HG02852 (cell line): ENCODE data around the gene FGF14.
"Not testable (repeated sequence)": the region's sequence is repeated elsewhere in the genome, so short reads cannot be mapped to it uniquely, and the experiment has no call there.

Experiments
- ATAC-seq: cut with Tn5 transposase; IDR thresholded peaks from one replicate; pipeline ENCODE4 v1.9.1; 2021; ENCODE audit warnings: mild to moderate bottlenecking, moderate library complexity; ENCODE audit not compliant: unreplicated experiment

The FGF14 gene

DNA sequence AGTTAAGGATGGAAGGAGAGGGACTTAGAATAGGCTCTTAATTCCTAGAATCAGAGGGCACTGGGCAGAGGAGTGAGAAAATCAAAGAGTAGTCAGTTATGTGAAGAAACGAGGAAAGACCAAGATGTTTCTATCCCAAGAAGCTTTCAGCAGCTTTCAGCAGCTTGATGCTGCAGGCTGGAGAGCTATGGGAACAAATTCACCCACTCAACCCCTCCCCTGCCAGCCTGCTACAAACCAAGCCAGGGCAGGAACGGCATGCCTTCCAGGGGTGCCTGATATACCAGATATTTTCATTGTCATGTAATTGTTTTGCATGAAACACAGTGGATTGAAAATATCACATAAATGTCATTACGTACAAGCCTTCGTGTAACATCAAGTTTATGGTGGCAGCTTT, 262.2 kb downstream of the FGF14 start:
- no peak for ATAC-seq

DNA sequence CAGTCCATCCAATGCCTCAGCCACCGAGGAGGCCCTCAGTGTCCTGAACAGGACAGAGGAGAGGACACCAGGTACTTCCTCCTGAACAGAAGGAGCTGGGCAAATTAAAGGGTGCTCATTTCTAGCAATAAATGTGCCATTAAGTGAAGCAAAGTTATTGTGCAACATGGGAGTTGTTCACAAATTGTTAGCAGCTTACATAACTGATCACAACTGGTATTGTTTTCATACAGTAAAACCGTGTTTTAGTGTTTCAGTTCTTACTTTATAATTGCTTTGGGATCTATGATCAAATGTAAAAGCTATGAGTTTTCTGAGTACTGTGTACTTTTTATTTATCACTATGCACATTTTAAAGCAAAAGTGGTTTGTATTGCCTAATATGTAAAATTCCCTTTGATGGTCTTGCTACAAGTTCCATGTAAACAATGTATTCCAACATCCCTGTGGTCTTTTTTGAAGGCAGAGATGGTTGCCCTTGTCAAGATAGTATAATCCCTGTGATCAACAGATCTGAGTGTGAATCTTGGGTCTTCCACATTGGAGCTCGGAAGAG, 263.1 kb downstream of the FGF14 start:
- ATAC-seq: no peak

DNA sequence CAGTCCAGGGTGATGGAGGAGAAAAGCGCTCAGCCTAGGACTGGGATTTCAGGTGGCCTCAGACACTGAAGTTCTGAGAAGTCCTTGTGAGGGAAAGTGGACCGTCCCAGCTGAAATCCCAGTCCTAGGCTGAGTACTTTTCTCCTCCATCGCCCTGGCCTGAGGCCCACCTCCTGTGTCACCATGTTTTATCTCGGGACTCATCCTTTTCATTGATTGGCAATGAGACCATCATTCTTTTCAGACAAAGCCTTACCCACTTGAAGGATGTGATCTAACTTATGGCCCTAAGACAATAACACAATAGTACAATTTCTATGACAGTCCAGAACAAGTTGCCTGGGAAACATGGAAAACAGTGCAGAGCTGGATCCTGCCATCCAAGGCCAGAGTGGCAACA, 263.9 kb downstream of the FGF14 start:
- ATAC-seq: not testable (repeated sequence)

DNA sequence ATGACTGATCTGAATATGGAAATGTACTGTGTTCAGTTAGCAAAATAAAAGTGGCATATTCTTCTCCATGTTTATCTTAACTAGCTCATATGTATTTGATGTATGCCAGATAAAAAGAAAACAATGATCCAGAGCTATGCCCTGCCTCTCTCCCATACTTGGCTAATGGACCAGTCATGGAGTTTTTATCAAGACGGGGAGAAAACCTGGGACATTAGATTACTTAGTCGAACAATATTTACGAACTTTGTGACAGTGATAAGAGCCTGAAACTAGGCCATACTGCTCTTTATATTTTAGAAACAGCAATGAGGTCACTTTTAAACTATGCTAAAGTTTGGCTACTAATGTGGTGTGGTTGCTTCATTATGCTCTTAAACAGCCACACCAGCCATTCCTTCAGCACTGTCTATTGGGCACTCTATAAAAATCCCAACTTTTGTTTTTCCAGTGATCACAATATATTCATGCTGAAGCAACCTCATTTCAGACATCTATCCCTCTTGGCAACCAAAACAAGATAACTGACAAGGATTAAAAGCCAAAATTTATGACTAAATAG, 265.0 kb downstream of the FGF14 start:
- ATAC-seq: no peak

- ATAC-seq: no peak
Observed at GRCh38 chr13:102132777-102133295, 269.0 kb downstream of the FGF14 start.

GRCh38 chr13:102131246-102131645, 270.6 kb downstream of the FGF14 start:
- ATAC-seq: no peak

- peak; percentile 87 for ATAC-seq
Observed at GRCh38 chr13:102128216-102128810, 273.5 kb downstream of the FGF14 start.

DNA sequence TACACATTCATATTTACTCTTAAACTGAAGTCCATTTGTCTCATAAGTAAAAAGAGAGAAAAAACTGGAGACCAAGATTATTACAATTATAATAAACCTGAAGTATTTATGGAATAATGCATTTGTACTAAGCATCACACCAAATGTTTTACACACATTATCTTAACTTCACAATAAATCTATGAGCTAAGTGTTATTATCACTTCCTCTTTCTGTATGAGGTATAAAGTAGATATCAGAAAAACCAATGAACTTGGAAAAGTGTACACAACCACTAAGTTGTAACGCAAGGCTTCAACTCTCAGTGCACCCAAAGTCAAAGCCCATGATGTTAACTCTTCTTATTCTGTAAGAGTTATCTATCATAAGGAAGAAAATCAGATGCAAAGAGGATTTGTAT, 274.7 kb downstream of the FGF14 start:
- ATAC-seq: no peak

DNA sequence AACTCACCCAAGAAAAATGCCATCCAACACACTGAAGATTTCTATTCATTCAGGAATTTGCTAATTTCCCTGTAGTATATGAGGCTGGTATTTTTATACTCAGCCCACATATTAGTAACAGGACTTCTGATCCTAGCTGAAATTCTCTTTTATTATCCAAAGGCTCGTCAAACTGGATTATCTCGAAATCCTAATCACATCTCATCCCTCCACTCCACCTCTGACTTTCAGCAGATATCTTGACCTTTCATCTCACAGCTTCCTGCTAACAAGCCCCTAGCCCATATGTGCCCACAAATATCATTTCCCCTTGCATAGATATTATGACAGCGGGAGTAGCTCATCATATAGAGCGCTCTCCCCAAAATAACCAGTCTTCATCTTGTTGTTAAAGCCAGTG, 279.7 kb downstream of the FGF14 start:
- no peak for ATAC-seq

DNA sequence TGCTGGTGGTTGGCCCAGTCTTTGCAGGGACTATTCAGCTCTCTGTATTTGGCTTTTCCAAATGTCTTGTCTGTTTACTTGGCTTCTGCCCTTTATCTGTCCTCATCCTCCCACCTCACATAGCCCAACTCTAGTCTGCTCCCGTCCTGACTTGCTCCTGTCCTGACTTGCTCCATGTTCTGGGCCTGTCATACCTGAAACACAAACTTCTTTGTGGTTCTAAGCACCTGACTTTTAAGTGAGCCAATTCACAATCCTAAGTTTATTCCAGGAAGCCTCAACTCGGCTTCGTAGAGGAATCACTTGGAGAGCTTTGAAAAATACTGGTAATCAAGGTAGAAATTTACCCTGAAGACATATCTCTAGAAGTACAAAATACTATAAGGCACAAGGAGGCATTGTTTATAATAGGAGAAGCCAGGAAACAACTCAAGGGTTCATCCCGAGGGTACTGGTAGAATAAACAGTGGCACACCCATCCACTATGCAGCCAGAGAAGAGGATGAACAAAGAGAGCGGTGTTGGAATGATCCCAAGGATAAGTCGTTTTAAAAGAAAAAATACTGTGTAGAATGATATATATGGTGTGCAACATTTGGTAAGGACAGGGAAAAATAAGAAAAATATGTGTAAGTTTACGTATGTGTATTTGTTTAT, 284.5 kb downstream of the FGF14 start:
- ATAC-seq: no peak

DNA sequence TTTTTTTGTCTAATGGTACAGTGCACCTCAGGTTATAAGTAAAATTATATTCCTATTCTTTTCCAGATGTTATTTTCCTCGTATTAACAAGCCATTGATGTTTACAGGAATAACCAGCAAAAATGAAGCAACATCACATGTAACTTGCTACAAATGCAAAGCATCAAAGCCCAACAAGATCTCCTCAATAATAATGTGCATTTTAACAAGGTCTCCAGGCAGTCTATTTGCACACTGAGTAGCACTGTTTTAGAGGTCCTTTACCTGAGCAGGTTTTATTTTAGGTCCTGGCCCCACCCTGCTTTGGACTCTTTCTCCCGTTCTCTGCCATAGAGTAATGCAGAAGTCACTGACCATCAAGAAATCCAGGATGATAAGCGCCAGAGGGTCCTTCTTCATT, 298.4 kb downstream of the FGF14 start:
- no peak for ATAC-seq

GRCh38 chr13:102100234-102100633, 301.6 kb downstream of the FGF14 start:
- no peak for ATAC-seq

DNA sequence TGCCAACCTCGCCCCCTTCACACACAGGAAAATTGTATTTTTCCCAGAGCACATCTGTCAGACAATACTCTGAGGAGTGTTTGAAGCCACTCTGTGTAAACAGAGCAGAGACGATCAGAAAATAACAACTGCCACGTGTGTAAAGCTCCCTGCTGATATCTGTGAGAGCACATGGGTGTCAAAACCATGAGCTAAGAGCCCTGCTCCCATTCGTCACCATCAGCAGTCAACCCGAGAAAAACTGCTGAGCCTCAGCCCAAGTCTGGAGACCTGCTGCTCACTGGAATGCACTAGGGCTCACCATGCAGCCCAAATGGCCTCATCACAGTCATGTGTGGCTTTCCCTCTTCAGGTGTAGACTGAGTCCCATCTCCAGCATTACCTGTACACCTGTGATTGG, 304.1 kb downstream of the FGF14 start:
- no peak for ATAC-seq

DNA sequence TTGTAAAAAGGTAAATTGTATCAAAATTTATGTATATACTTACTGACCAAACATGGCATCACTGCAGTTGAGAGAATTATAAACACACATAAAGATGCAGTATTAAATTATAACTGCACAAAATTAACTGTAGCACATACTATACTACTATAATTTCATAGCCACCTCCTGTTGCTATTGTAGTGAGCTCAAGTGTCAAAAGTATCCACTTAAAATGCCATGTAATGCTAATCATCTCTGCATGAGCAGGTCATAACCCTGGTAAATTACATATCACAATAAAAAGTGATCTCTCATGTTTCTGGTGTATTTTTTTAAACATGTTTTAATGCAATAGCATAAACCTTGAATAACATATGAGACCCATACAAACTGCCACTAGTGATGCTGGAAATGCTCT, 308.6 kb downstream of the FGF14 start:
- ATAC-seq: not testable (repeated sequence)

DNA sequence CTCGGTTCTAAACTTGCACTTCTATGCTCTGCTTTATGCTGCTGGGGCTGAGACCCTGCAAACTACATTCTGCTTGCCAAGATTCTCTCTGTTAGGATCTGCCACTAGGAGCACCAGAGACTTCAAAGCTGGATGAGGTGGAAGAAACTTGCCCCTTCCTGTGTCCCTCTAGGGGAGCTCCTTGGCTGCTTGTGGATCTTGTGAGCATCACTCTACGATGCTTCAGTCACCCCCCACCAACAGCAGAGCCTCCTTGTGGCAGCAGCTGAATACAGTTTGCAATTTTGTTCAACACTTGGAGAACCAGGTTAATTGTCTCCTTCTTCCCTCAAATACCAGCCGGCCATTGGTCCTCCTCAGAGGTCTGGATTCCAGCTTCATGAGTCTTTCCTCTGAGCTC, 310.6 kb downstream of the FGF14 start:
- no peak for ATAC-seq

- ATAC-seq: no peak
Observed at GRCh38 chr13:102090532-102090931, 311.3 kb downstream of the FGF14 start.

- no peak for ATAC-seq
Observed at GRCh38 chr13:102089722-102090121, 312.1 kb downstream of the FGF14 start.

- ATAC-seq: no peak
Observed at GRCh38 chr13:102089177-102089576, 312.7 kb downstream of the FGF14 start.

GRCh38 chr13:102073251-102073650, 328.6 kb downstream of the FGF14 start:
- ATAC-seq: no peak

- no peak for ATAC-seq
Observed at GRCh38 chr13:102071711-102072110, 330.1 kb downstream of the FGF14 start.

DNA sequence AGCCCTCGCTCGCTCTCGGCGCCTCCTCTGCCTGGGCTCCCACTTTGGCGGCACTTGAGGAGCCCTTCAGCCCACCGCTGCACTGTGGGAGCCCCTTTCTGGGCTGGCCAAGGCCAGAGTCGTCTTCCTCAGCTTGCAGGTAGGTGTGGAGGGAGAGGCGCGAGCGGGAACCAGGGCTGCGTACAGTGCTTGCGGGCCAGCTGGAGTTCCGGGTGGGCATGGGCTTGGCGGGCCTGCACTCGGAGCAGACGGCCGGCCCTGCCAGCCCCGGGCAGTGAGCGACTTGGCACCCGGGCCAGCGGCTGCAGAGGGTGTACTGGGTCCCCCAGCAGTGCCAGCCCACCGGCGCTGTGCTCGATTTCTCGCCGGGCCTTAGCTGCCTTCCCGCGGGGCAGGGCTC, 333.5 kb downstream of the FGF14 start:
- not testable (repeated sequence) for ATAC-seq
